Activated CD4-positive, alpha-beta T cell treated with anti-CD3 and anti-CD28 coated beads, Interleukin-10, Interleukin-2, amounts not matched to agents 100 ng/mL and 50 ng/mL, durations not matched to agents 16 hours and 8 hours (primary cell): Measurements from ENCODE around the gene MXRA7.
A peak's percentile ranks its signal among the peaks of the same experiment; 100 is the strongest.
"Not testable (repeated sequence)": the region's sequence is repeated elsewhere in the genome, so short reads cannot be mapped to it uniquely, and the experiment has no call there.

Experiments used
- DNase-seq: peaks from one replicate; pipeline ENCODE4 v3.0.0-alpha.2; 2020

MXRA7 gene

GRCh38 chr17:76735006-76735405 lies 24.2 kb upstream of the MXRA7 start:
- peak; percentile 69 for DNase-seq

GRCh38 chr17:76734080-76734840 lies 23.5 kb upstream of the MXRA7 start:
- DNase-seq, result peak; percentile 47

DNA sequence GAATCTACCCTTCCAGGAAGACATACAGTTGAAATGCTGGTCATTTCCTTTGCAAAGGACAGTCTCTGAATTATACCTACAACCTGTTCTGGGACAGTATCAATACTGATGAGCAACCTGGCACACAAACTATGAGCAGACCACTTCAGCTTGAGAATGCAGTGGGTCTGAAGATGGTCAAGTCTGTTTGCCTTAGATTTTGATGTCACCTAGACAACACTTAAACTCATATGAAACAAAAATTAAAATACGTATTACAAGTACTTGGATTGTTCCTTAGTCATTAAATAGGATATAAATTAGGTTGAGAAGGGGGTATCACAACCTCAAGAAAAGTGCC lies 22.8 kb upstream of the MXRA7 start:
- DNase-seq, result no peak

DNA sequence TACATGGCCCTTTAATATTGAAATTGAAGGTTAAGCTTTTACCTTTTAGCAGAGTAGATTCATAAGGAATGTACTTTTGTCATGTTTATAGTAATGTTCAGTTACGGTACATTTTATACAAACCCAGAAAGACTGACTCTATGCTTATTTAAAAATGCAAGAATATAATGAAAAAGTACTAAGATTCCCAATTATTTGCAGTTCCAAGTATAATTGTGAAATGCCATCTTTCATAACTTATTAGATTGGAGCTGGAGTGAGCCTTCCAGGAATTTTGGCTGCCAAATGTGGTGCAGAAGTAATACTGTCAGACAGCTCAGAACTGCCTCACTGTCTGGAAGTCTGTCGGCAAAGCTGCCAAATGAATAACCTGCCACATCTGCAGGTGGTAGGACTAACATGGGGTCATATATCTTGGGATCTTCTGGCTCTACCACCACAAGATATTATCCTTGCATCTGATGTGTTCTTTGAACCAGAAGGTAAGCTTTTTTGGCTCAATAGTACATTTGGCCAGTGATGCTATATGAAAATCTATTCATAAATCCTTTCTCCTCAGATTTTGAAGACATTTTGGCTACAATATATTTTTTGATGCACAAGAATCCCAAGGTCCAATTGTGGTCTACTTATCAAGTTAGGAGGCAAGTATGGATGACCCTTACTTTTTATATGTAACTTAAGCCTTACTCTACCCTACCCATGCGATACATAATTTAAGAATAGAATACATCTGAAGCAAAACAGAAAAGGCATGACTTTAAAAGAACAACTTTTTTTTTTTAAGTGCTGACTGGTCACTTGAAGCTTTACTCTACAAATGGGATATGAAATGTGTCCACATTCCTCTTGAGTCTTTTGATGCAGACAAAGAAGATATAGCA lies 22.2 kb upstream of the MXRA7 start:
- DNase-seq, result no peak

- DNase-seq, result not testable (repeated sequence)
Measured at GRCh38 chr17:76731800-76732733, 21.3 kb upstream of the MXRA7 start.

DNA sequence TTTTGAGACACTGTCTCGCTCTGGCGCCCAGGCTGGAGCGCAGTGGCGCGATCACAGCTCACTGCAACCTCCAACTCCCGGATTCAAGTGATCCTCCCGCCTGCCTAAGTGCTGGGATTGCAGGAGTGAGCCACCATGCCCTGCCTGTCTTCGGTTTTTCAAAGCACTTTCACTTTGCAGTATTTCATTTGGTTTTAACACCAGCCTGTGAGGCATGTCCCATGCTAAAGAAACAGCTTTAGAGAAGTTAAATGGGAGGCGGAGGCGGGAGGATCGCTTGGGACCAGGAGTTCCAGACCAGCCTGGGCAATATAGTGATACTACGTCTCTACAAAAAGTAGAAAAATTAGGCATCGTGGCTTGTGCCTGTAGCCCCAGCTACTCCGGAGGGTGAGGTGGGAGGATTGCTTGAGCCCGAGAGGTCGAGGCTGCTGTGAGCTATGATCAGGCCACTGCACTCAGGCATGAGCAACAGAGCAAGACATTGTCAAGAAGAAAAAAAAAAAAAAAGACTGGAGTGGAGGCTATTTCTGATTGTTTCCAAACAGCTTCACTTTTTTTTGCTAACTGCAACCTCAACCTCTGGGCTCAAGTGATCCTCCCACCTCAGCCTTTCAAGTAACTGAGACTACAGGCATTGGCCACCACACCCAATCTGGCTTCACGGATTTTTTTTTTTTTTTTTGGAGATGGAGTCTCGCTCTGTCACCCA lies 17.1 kb upstream of the MXRA7 start:
- peak; percentile 41 for DNase-seq

DNA sequence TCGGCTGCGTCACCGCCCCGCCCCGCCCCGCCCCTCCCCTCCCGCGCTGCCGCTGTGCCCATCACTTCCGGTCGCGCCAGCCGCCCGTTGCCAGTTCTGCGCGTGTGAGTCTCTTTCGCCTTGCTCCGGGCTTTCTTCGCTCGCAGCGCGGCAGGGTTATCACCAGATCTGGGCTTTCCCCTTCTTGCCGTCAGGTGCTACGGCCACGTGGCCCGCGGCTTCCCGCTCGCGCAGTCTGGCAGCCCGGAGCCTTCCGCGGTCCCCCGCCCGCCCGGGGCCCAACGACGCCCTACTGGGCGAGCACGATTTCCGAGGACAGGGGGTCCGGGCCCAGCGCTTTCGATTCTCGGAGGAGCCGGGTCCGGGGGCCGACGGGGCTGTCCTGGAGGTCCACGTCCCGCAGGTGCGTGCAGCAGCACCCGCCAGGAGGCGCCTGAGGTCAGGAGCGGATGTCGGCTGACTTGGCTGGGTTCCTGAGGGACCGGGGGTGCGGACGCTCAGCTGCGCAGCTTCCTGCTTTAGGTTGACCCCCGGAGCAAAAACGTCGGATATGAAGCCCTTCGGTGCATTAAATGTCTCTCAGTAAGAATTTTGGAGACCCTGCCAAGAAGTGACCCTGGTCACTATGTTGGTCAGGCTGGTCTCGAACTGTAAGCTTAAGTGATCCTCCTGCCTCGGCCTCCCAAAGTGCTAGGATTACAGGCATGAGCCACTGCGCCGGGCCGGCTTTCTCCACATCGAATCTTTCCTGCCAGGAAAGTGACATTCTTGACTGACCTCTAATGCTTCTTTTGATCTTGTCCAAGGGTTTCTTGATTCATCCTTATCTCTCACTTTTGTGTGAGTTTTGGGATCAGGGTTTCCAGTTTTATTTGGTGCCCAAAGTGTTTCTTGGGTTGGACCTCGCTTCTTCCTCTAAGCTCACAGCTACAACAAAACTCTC lies 16.3 kb upstream of the MXRA7 start, which contains the start of gene METTL23:
METTL23 (plus strand) TSS at position 64 of the 943 bp plus-strand sequence. CDS start 2,872 bp downstream, outside the sequence.
- DNase-seq, result peak; percentile 84

DNA sequence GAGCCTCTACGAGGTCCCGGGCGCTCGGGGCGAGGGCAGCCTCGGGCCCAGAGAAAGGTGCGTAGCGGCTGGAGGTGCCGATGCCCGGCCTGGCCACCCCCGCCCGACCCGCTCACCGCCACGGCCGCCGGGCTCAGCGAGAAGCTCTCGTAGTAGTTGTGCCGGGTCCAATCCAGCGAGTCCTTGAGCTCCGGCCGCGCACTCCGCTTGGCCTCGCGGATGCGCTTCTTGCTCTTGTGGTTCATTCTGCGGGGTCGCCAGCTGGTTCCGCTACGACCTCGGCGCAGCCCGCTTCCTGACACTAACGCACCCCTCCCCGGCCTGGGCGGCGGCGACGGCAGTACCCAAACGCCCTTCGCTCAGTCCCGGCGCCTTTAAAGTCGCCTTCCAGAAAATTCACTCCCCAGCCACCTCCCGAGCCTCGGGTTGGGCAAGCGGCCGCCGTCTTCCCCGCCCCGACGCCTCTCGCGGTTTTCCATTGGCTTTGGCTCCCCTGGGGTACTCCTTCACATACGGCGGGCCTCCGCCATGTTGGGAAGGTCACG lies 15.5 kb upstream of the MXRA7 start, which contains the start of gene JMJD6:
JMJD6 (minus strand) TSS at position 376 of the 545 bp plus-strand sequence; CDS start at position 245, 131 bp downstream.
- peak; percentile 98 for DNase-seq

GRCh38 chr17:76725580-76726230 lies 14.9 kb upstream of the MXRA7 start:
- DNase-seq, result peak; percentile 79

GRCh38 chr17:76723812-76724211 lies 13.0 kb upstream of the MXRA7 start:
- DNase-seq, result no peak

DNA sequence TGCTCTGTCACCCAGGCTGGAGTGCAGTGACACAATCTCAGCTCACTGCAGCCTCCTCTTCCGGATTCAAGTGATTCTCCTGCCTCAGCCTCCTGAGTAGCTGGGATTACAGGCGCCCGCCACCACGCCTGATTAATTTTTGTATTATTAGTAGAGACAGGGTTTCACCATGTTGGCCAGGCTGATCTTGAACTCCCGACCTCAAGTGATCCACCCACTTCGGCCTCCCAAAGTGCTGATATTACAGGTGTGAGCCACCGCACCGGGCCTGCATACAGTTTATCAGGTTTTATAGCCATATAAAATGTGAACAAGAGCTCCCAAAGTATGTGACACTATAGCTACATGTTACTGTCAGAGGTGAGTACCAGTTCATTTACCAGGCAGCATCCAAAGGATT lies 12.2 kb upstream of the MXRA7 start:
- DNase-seq, result not testable (repeated sequence)

GRCh38 chr17:76722279-76722678 lies 11.5 kb upstream of the MXRA7 start:
- DNase-seq, result no peak

- no peak for DNase-seq
Measured at GRCh38 chr17:76721463-76721862, 10.7 kb upstream of the MXRA7 start.

DNA sequence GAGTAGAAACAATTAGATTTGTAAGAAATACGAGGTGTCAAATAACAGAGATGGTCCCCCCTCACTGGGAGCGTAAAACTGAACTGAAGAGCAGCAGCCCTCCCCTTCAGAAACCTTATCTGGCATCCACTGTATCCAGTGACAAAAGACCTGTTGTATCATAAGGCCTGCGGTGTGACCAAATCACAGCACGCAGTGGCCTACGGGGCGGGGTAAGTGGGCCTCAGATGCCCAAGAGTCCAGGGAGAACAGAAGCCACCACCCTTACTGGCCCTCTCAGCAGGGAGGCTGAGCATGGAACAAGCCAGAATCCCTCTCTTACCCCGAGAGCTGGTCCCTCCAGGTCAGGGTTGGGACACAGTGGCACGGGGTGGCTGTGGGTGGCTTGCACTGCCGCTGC lies 10.2 kb upstream of the MXRA7 start:
- no peak for DNase-seq

GRCh38 chr17:76720211-76720610 lies 9.4 kb upstream of the MXRA7 start:
- DNase-seq, result no peak

DNA sequence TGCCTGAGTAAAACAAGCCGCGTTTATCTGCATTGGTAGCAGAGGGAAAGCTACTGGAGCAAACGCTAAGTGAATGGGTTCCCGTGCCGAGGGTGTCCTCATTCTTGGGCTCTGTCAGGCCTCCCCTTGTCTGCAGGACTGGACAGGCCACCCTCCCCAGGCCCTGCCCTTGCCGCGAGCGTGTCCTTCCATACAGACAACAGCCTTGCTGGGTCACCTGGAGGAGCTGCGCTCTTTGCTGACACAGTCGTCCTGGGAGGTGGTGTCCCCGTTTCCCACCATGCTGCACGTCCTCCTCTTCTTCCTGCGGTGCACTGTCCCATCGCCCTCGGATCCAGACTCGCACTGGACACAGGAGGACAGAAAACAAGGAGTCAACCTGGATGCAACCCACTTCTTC lies 7.8 kb upstream of the MXRA7 start:
- DNase-seq, result no peak

GRCh38 chr17:76716839-76717215 lies 6.1 kb upstream of the MXRA7 start:
- DNase-seq, result no peak

- peak; percentile 58 for DNase-seq
Measured at GRCh38 chr17:76716146-76716838, 5.5 kb upstream of the MXRA7 start.

- no peak for DNase-seq
Measured at GRCh38 chr17:76715496-76715830, 4.7 kb upstream of the MXRA7 start.
